ENCODE measurements around the gene RGL4. TPM values are rescaled to one million over a fixed set of nuclear protein-coding genes. Genes with fewer than 3 reads are reported as not detected.

RGL4 gene
- total RNA-seq, 6 experiments from 2014 or later = not detected

GRCh38 chr22:23716811-23717801, 26.3 kb downstream of the RGL4 start:
- no peak for TF ChIP-seq CTCF (IDR thresholded peaks at IDR 0.05)
- peak; percentile 70 for TF ChIP-seq POLR2A (IDR thresholded peaks at IDR 0.05)
- Histone ChIP-seq H3K36me3 (peaks cover 0 to 10% (median 2%) of the 10 kb centered on the region in 4 donors), H3K4me1 (peaks cover 0 to 7% (median 0%) of the 10 kb centered on the region in 4 donors), H3K27me3 (no peaks in the 10 kb centered on the region), H3K4me3 (peak overlapping the region; percentile 69 to 99 (median 94)), H3K9me3 (no peaks in the 10 kb centered on the region), H3K27ac (peak overlapping the region; percentile 50 to 80 (median 60))
- ATAC-seq (peak; percentile 95 to 99 (median 97)), DNase-seq (peak; percentile 86 to 90 (median 88))
- 0% methylated on average over 41 of the region's 84 CpGs for WGBS (ENCODE audit: insufficient coverage, low coverage, low lambda C conversion rate, missing lambda C conversion rate)
- intact Hi-C loops (cut with DNase I) = no loop called here

- H3K9me3 ChIP-seq = no peaks in the 10 kb centered on the region
- DNase-seq = no peak
- peaks cover 0 to 7% (median 0%) of the 10 kb centered on the region in 4 donors for H3K4me1 ChIP-seq
- H3K36me3 ChIP-seq = no peaks in the 10 kb centered on the region
- intact Hi-C loops (cut with DNase I) = no loop called here
- H3K27ac ChIP-seq = no peak overlapping the region
- H3K27me3 ChIP-seq = no peaks in the 10 kb centered on the region
- TF ChIP-seq CTCF (IDR thresholded peaks at IDR 0.05) (no peak), POLR2A (IDR thresholded peaks at IDR 0.05) (no peak)
- ATAC-seq = no peak
- 74% methylated on average over 10 of the region's 17 CpGs for WGBS (ENCODE audit: insufficient coverage, low coverage, low lambda C conversion rate, missing lambda C conversion rate)
- no peak overlapping the region for H3K4me3 ChIP-seq
These were observed 27.8 kb downstream of the RGL4 start for GRCh38 chr22:23718371-23719165.

- intact Hi-C loops (cut with DNase I) = no loop called here
- H3K9me3 ChIP-seq = no peaks in the 10 kb centered on the region
- 79% methylated on average over 5 of the region's 6 CpGs for WGBS (ENCODE audit: insufficient coverage, low coverage, low lambda C conversion rate, missing lambda C conversion rate)
- ATAC-seq (no peak), DNase-seq (no peak)
- TF ChIP-seq POLR2A (IDR thresholded peaks at IDR 0.05) (no peak), CTCF (IDR thresholded peaks at IDR 0.05) (no peak)
- no peak overlapping the region for H3K27ac ChIP-seq
- H3K4me1 ChIP-seq = peaks cover 0 to 6% (median 0%) of the 10 kb centered on the region in 4 donors
- H3K36me3 ChIP-seq = no peaks in the 10 kb centered on the region
- no peak overlapping the region for H3K4me3 ChIP-seq
- no peaks in the 10 kb centered on the region for H3K27me3 ChIP-seq
These were observed 30.0 kb downstream of the RGL4 start for GRCh38 chr22:23720855-23721254.

GRCh38 chr22:23722160-23722559, 31.3 kb downstream of the RGL4 start:
- H3K4me3 ChIP-seq = no peak overlapping the region
- no peaks in the 10 kb centered on the region for H3K4me1 ChIP-seq
- no peaks in the 10 kb centered on the region for H3K27me3 ChIP-seq
- intact Hi-C loops (cut with DNase I) = no loop called here
- DNase-seq (no peak), ATAC-seq (no peak)
- 80% methylated on average over 3 of the region's 4 CpGs for WGBS (ENCODE audit: insufficient coverage, low coverage, low lambda C conversion rate, missing lambda C conversion rate)
- TF ChIP-seq POLR2A (IDR thresholded peaks at IDR 0.05) (no peak), CTCF (IDR thresholded peaks at IDR 0.05) (no peak)
- H3K36me3 ChIP-seq = no peaks in the 10 kb centered on the region
- H3K9me3 ChIP-seq = no peaks in the 10 kb centered on the region
- no peak overlapping the region for H3K27ac ChIP-seq
